HepG2 (cell line): ENCODE data around the gene NCMAP.

Source experiments
- ZNF547 ChIP-seq: sonication (generic); formaldehyde crosslinking; IDR thresholded peaks from 2 replicates; pipeline ENCODE4 v1.5.1; 2020; ENCODE audit warnings: mild to moderate bottlenecking, missing genetic modification reagents
- ZNF883 ChIP-seq: sonication (generic); formaldehyde crosslinking; IDR thresholded peaks from 2 replicates; pipeline ENCODE4 v1.5.1; 2020; ENCODE audit warnings: mild to moderate bottlenecking, missing genetic modification reagents; ENCODE audit errors: not compliant biosample characterization

DNA sequence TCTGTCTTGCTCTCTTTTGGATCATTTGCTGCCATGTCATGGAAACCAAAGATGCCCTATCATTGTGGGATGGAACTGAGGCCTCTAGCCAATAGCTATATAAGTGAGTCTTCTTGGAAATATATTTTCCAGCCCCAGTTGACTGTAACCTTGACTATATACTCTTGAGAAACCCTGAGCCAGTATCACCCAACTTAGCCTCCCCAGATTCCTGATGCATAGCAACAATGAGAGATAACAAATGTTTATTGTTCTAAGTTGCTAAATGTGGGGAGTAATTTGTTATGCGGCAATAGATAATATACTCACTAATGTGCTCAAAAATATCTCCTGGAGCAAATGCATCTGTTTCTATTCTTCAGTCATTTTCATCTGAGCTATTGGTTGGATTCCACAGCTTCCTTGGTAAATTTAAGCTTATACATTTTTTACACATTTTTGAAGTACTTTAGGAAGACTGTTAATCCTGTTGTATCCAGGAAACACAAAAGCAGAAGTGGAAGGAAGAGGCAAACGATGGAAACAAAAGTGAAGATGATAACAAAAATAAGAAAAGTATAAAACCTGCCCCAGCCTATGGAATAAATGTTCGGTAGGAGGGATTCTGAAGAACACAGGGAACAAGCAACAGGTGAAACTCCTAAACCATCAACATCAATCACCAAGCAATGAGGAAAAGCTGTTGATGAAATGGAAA lies 80.9 kb downstream of the NCMAP start:
- TF ChIP-seq ZNF547 (CRISPR knock-in tag) = no peak
- no peak for TF ChIP-seq ZNF883 (CRISPR knock-in tag)
